HG02973 (cell line): Measurements from ENCODE around the gene CEACAM1.
"Not testable (repeated sequence)": the region's sequence is repeated elsewhere in the genome, so short reads cannot be mapped to it uniquely, and the experiment has no call there.

Experiments used
- ATAC-seq: cut with Tn5 transposase; IDR thresholded peaks from one replicate; pipeline ENCODE4 v1.9.1; 2021; ENCODE audit warnings: moderate library complexity; ENCODE audit not compliant: unreplicated experiment

CEACAM1 gene

DNA sequence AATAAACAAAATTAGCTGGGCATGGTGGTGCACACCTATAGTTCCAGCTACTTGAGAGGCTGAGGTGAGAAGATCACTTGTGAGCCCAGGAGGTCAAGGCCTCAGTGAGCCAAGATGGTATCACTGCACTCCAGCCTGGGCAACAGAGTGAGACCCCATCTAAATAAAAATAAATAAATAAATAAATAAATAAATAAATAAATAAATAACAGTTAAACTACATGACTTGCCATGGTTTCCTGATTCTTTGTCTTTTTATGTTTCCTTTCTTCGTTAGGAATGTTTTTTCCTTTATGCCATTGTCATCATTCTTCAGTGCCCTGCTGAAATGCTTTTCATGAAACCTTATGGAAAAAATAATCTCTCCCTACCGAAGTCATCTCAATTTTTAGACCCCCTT is 50.3 kb downstream of the CEACAM1 start:
- ATAC-seq, result no peak

DNA sequence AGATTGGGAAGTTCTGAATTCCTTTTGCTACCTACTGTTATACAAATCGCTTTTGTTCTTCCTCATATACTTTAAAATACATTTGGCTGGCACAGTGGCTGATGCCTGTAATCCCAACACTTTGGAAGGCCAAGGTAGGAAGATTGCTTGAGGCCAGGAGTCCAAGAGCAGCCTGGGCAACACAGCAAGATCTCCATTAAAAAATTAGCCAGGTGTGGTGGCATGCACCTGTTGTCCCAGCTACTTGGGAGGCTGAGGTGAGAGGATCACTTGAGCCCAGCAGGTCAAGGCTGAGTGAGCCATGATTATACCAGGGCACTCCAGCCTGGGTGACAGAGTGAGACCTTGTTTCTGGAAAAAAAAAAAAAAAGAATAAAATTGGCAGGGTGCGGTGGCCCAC is 51.2 kb downstream of the CEACAM1 start:
- ATAC-seq, result no peak

DNA sequence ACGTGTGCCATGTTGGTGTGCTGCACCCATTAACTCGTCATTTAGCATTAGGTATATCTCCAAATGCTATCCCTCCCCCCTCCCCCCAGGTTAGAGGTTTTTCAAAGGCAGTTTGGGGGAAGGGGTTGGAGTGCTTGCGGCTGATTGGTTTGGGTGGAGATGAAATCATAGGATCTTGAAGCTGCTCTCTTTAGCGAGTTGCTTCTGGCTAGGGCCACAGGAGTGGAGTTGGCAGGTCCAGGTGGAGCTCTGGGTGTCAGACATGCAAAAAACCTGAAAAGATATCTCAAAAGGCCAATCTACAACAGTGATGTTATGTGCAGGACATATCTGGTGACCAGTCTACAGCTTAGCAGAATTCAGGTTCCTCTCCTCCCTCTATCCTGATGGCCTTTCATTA is 52.9 kb downstream of the CEACAM1 start:
- ATAC-seq, result no peak

DNA sequence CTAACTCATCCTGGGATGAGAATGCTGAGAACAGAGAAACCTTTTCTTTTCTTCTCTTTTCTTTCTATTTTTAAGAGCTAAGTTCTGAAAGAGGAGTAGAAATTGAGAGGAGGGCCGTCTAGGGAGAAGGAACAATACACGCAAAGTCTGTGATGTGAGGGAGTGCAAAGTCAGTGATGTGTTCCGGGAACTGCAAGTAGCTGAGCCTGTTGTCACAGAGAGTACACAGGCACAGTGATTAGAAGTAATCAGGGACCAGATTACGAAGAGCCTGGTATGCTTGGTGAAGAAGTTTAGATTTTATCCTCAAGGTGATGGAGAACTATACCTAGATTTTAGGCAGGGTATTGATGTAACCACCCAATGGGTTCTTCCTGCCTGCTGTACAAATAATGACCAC is 53.5 kb downstream of the CEACAM1 start:
- ATAC-seq, result no peak

DNA sequence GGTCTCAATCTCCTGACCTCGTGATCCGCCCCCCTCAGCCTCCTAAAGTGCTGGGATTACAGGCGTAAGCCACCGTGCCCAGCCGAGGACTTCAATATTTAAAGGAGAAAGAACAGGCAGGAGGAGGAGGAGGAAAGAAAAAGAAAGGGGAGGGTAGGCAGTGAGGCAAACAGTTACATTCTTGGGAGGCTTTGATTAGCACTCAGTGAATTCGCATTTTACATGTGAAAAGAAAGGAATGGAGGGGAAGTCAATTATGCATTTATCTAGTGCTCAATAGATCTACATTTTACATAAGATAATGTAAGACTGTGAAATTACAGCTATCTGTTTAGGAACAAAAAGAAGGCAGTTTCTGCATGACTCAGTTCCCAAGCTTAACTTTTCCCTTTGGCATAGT is 54.6 kb downstream of the CEACAM1 start:
- ATAC-seq, result no peak

DNA sequence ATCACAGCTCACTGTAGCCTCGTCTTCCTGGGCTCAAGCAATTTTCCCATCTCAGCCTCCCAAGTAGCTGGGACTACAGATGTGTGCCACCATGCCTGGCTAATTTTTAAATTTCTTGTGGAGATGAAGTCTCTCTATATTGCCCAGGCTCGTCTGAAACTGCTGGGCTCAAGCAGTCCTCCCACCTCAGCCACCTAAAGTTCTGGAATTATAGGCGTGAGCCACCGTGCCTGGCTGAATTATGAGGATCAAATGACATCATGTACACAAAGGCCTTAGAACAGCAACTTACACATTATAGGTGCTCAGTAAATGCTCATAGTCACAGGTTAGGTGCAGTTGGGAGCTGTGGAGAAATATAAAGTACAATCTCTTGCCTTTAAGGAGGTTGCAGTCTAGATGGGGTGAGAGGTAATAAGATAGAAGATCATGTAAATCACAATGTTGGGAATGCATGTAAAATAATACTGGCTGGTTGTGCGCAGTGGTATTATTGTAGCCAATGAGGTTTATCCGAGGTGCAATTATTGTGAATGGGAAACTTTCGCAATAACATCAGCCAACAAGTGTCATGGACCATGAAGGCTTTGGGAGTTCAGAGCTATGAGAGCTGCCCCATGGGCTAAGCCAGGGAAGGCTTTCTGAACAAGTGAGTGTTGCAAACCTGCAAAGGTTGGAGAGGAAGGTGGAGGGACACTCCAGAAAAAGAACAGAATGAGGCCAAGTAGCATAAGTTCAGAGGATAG is 55.7 kb downstream of the CEACAM1 start:
- ATAC-seq, result no peak

DNA sequence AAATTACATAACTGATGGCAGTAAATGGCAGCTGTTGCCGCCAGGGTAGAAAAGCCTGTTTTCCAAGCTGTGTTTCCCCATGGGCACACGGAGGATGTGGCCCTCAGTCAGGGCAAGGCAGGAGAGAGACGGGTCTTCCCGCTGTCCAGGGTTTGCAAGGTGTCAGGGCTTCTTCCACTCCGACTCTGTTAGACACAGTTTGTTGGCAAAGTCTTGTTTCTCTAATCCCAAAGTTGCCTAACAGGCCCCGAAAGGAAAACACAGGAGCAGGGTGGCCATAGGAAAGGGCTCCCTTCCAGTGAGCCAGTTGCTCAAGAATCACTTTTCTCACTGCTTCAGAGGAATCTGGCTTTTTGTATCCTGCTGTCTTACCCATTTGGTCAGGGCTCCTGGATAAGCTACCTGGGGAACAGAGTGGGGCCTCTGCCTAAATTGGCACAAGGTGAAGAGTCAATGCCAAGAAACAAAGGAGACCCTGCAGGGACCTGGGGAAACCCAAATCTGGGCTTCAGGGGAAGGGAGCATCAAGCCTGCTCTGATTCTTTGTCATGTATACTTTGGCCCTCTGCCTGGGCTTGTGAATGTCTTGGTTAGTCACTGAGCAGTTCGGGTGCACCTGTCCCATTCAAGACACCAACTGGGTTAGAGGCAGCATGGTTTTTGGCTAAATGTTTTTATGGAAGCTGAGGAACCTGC is 56.6 kb downstream of the CEACAM1 start:
- ATAC-seq, result no peak

DNA sequence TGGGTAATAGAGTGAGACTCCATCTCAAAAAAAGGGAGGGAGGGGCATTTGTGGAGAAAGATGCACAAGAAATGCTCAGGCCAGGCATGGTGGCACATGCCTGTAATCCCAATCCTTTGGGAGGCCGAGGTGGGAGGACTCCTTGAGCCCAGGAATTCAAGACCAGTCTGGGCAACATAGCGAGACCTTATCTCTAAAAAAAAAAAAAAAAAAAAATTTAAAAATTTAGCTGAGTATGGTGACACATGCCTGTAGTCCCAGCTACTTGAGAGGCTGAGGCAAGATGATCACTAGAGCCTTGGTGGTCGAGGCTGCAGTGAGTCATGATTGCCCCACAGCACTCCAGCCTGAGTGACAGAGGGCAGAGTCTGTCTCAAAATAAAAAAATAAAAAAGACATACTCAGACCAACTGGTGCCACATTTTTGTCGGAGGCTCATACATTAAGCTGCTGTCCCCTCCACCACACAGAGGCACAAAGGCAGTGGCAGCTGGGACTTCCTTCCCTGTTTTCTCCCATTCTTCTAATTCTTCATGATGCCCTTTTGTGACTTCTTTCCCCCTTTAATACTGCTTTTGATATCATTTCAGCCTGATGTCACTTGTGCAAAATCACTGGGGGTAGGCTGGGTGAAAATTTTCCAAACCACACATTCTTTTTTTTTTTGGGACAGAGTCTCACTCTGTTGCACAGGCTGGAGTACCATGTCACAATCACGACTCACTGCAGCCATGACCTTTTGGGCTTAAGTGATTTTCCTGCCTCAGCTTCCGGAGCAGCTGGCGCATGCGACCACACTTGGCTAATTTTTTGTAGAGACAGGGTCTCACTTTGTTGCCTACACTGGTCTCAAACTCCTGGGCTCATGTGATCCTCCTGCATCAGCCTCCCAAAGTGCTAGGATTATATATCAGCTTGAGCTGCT is 58.7 kb downstream of the CEACAM1 start:
- ATAC-seq, result no peak

DNA sequence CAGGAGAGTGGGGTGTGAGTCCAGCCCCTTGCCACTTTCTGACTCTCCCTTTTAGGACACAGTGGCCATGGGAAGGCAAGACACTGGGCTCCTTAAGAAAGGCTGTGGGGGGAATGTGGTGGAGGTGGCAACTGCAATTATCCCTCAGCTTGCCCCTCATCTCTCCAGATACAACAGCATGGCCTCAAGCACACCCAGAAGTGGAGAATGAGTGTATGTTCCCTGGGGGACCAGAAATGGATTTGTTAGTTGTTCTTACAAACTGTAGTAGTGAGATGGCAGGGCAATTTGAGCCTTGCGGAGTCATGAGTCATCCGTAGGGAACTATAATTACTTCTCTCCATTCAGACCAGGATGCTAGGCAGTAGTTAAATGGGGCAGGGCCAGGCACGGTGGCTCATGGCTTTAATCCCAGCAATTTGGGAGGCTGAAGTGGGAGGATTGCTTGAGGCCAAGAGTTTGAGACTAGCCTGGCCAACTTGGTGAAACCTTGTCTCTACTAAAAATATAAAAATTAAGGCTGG is 59.9 kb downstream of the CEACAM1 start:
- ATAC-seq, result no peak

DNA sequence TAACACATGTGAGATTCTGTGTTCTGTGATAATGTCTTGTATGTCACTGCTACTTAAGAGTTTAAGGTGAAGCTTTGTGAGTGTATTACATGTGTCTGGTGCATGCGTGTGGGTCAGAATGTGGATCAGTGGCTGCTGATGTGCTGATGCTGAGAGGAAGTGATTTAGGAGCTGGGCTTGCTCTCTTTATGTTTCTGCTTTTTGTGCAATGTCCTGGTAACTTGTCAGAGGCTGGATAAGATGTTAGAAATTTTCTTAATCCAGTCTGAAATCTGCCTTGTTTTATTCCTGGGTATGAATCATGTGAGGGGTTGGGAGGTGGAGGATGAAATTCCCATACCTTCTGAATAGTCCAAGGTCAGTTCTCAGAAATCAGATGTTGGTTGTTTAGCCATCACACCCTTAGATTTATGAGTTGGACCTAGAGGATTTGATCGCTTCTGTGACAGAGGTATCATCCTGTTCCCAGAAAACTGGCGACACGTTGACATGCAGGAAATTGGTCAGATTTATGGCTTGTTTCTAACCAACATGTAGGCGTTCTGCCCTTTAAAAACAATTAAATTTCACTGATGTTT is 61.0 kb downstream of the CEACAM1 start:
- no peak for ATAC-seq

DNA sequence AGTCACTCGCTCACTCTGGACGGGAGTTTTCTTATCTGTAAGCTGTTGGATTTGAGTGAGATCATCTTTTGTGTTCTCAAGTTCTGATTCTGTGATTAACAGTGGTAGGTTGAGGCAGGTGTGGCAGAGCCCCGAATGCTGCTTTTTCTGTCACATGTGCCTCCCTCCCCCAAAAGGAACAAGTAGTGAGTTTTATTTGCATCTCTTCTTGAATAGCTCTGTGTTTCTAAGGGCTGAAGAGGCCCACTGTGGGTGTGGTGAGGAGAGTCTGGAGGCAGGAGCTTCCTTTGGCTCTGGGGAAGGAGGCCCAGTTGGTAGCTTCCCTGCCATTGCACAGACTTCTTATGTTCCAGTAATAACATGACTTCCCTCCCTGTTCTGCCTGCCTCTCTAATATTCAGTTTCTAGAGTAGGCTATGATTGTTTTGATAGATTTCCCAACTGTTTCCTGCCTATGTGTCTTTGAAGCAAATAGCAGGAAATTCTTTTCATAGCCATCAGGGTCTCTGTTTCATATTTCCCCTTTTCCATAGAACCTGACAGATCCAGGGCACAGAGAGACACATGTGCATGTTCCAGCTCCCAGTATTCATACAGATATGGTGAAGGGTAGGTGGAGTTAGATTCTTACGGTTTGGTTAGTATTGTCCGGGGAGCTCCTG is 61.6 kb downstream of the CEACAM1 start:
- peak; percentile 19 for ATAC-seq

DNA sequence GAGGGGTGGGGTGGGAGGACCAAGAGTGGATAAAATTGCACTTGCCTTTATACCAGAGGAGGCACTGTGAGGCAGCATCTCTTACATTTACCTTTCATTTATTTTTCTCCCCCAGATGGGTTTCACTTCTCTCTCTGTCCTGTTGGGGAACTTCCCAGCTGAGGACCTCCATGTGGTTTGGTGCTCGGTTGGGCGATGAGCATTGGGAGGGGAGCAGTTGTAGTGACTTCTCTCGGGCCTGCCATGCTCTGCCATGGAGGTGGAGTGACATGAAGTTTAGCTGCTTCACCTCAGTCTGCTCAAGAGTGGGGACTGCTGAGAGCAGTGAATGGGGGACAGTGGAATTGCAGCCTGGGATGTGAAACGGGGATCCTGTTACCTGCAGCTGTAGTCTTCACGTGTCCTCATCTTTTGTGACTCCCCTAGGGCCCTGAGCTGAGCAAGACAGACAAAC is 62.4 kb downstream of the CEACAM1 start:
- ATAC-seq, result peak; percentile 67

DNA sequence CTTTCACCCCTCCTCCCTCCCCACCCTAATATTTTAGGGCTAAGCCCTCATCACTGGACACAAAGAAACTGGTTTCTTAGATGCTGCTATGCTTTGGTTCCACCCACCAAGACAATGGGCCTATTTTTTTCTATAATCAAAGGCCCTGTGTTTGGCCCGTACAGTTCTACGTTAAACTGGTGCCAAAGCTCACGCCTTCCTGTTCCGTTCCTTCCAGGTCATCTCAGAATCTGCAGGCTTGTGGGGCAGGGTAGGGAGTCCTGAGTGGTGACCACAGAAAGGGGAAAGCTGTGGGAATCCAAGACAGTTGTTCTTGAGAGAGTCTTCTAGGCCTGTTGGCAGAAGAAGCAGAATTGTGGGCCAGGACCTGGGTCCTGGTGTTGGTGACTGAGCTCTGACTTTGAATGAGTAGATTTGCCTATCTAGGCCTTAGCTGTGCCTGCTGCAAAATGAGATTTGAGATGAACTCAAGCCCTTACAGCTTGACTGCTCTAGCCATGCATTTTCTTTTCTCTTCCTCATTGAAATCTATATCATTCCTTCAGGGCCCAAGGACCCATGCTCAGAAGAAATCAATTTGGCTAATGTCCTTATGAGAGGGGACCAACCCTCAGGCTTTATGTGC is 66.5 kb downstream of the CEACAM1 start:
- no peak for ATAC-seq

DNA sequence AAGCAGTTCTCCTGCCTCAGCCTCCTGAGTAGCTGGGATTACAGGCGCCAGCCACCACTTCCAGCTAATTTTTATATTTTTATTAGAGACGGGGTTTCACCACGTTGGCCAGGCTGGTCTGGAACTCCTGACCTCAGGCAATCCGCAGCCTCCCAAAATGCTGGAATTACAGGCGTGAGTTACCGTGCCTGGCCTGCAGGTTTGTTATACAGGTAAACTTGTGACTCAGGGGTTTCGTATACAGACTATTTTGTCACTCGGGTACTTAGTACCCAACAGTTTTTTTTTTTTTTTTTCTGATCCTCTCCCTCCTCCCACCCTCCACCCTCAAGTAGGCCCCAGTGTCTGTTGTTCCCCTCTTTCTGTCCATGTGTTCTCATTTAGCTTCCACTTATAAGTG is 67.0 kb downstream of the CEACAM1 start:
- ATAC-seq, result not testable (repeated sequence)

DNA sequence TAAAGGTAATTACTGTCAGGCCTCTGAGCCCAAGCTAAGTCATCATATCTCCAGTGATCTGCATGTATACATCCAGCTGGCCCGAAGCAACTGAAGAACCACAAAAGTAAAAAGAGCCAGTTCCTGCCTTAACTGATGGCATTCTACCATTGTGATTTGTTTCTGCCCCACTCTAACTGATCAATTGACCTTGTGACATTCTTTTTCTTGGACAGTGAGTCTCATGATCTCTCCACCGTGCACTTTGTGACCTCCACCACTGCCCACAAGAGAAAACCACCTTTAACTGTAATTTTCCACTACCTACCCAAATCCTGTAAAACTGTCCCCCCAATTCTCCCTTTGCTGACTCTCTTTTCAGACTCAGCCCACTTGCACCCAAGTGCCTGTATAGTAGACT is 68.4 kb downstream of the CEACAM1 start:
- no peak for ATAC-seq
